Right atrium auricular region (tissue), 2 donors: Measurements from ENCODE around the gene DAAM2. TPM values are rescaled to one million over a fixed set of nuclear protein-coding genes. Genes with fewer than 3 reads are reported as not detected.

Source experiments
- DNase-seq: peaks from one replicate; pipeline ENCODE4 v3.0.0-alpha.2; 2019; ENCODE audit warnings: low spot score
- H3K27ac ChIP-seq, 2 donors: fragments of 200-600 bp; sonication (generic); 1 replicate in 1 of 2; 2 replicates in 1 of 2; pipeline ENCODE4 v1.5.1; 2016 to 2019
- H3K27me3 ChIP-seq, 2 donors: fragments of 200-600 bp; sonication (generic); one replicate each; pipeline versions ENCODE4 v1.5.1 to v1.6.0; 2017 to 2019
- H3K36me3 ChIP-seq: fragments of 200-600 bp; sonication (generic); one replicate; pipeline ENCODE4 v1.5.1; 2016
- H3K4me1 ChIP-seq, 2 donors: fragments of 200-600 bp; sonication (generic); one replicate each; pipeline versions ENCODE4 v1.5.1 to v1.6.0; 2017 to 2019
- H3K4me3 ChIP-seq, 2 donors: fragments of 200-600 bp; sonication (generic); 1 replicate in 1 of 2; 2 replicates in 1 of 2; pipeline ENCODE4 v1.5.1; 2017 to 2019; ENCODE audit warnings: mild to moderate bottlenecking in 1 of 2, moderate library complexity in 1 of 2
- H3K9me3 ChIP-seq, 2 donors: fragments of 200-600 bp; sonication (generic); one replicate each; pipeline ENCODE4 v1.5.1; 2019
- CTCF ChIP-seq, 2 donors: fragments of 200-600 bp; sonication (generic); IDR thresholded peaks; one replicate each; pipeline ENCODE4 v1.5.1; 2019; ENCODE audit warnings: antibody characterized with exemption in 2 of 2
- total RNA-seq, 2 donors: library from RNA; depleted of rRNA; stranded (reverse); fragments of >200 nt; gene quantifications; one replicate each; pipeline ENCODE4 v1.1.0, GENCODE V29; 2016

The DAAM2 gene
- total RNA-seq, 2 donors from 2014 or later = 8.3 to 9.7 TPM

GRCh38 chr6:39948199-39948791 is 156.1 kb downstream of the DAAM2 start:
- no peak overlapping the region for H3K4me3 ChIP-seq
- H3K9me3 ChIP-seq = no peaks in the 10 kb centered on the region
- no peak for DNase-seq
- no peak overlapping the region for H3K27ac ChIP-seq
- TF ChIP-seq CTCF (IDR thresholded peaks at IDR 0.05) = no peak
- no peaks in the 10 kb centered on the region for H3K36me3 ChIP-seq
- peaks cover 0 to 15% of the 10 kb centered on the region in 2 donors for H3K4me1 ChIP-seq
- H3K27me3 ChIP-seq = no peaks in the 10 kb centered on the region

GRCh38 chr6:39950125-39950720 is 158.0 kb downstream of the DAAM2 start:
- H3K9me3 ChIP-seq = no peaks in the 10 kb centered on the region
- H3K4me1 ChIP-seq = peaks cover 0 to 15% of the 10 kb centered on the region in 2 donors
- H3K36me3 ChIP-seq = no peaks in the 10 kb centered on the region
- no peaks in the 10 kb centered on the region for H3K27me3 ChIP-seq
- no peak for DNase-seq
- H3K4me3 ChIP-seq = no peak overlapping the region
- no peak overlapping the region for H3K27ac ChIP-seq
- no peak for TF ChIP-seq CTCF (IDR thresholded peaks at IDR 0.05)

- DNase-seq = no peak
- H3K27ac ChIP-seq = no peak overlapping the region
Observed at GRCh38 chr6:39951191-39951590, 159.0 kb downstream of the DAAM2 start.

GRCh38 chr6:39951716-39952115 is 159.5 kb downstream of the DAAM2 start:
- no peak for DNase-seq
- H3K4me3 ChIP-seq = no peak overlapping the region
- no peak for TF ChIP-seq CTCF (IDR thresholded peaks at IDR 0.05)
- H3K4me1 ChIP-seq = peaks cover 0 to 15% of the 10 kb centered on the region in 2 donors
- H3K36me3 ChIP-seq = no peaks in the 10 kb centered on the region
- no peaks in the 10 kb centered on the region for H3K27me3 ChIP-seq
- no peak overlapping the region for H3K27ac ChIP-seq
- no peaks in the 10 kb centered on the region for H3K9me3 ChIP-seq

More at GRCh38 chr6:39951191-39951590, 159.0 kb downstream of the DAAM2 start:
- TF ChIP-seq CTCF (IDR thresholded peaks at IDR 0.05) = no peak
- no peaks in the 10 kb centered on the region for H3K27me3 ChIP-seq
- no peaks in the 10 kb centered on the region for H3K9me3 ChIP-seq
- no peaks in the 10 kb centered on the region for H3K36me3 ChIP-seq
- peaks cover 0 to 15% of the 10 kb centered on the region in 2 donors for H3K4me1 ChIP-seq
- H3K4me3 ChIP-seq = no peak overlapping the region

GRCh38 chr6:39952167-39952566 is 160.0 kb downstream of the DAAM2 start:
- H3K9me3 ChIP-seq = no peaks in the 10 kb centered on the region
- H3K36me3 ChIP-seq = no peaks in the 10 kb centered on the region
- no peak overlapping the region for H3K4me3 ChIP-seq
- DNase-seq = no peak
- no peaks in the 10 kb centered on the region for H3K27me3 ChIP-seq
- no peak overlapping the region for H3K27ac ChIP-seq
- peaks cover 0 to 15% of the 10 kb centered on the region in 2 donors for H3K4me1 ChIP-seq
- no peak for TF ChIP-seq CTCF (IDR thresholded peaks at IDR 0.05)
